Thyroid gland (tissue), 4 donors: ENCODE data around the gene MRTFB.

Experiments used
- CTCF ChIP-seq, 6 experiments: fragments of 200-600 bp in 3 of 6; fragments of 450-650 bp in 3 of 6; sonication (generic) in 3 of 6; IDR thresholded peaks; one replicate each; pipeline ENCODE4 v1.5.1; 2016 to 2019; ENCODE audit warnings: antibody characterized with exemption in 6 of 6, mild to moderate bottlenecking in 2 of 6, inconsistent platforms in 1 of 6, moderate library complexity in 1 of 6
- POLR2A ChIP-seq, 2 donors: fragments of 450-650 bp; IDR thresholded peaks; one replicate each; pipeline ENCODE4 v1.6.1; 2017; ENCODE audit warnings: antibody characterized with exemption in 2 of 2, mild to moderate bottlenecking in 2 of 2, moderate library complexity in 1 of 2

- TF ChIP-seq CTCF (IDR thresholded peaks at IDR 0.05) (no peak), POLR2A (IDR thresholded peaks at IDR 0.05) (no peak)
Measured at GRCh38 chr16:14133907-14134306, 62.8 kb downstream of the MRTFB start.
